Hippocampal formation (tissue), 2 donors: Measurements from ENCODE around the gene CDRT15.
"Not testable (repeated sequence)": the region's sequence is repeated elsewhere in the genome, so short reads cannot be mapped to it uniquely, and the experiment has no call there.

Source experiments
- DNase-seq, 2 donors: peaks; one replicate each; lab custom pipeline; 2025; lab: John Stamatoyannopoulos, UW

CDRT15 gene

GRCh38 chr17:14236762-14237161 is at the start of gene CDRT15:
Gene CDRT15 (minus strand): TSS chr17:14236862. CDS start chr17:14236833, 29 bp downstream.
- not testable (repeated sequence) for DNase-seq

- DNase-seq = no peak
Measured at GRCh38 chr17:14282726-14283125, 46.1 kb upstream of the CDRT15 start.

GRCh38 chr17:14281530-14281929 is 44.9 kb upstream of the CDRT15 start:
- DNase-seq = no peak

GRCh38 chr17:14276535-14277250 is 40.0 kb upstream of the CDRT15 start:
- no peak for DNase-seq

GRCh38 chr17:14270508-14270907 is 33.8 kb upstream of the CDRT15 start:
- DNase-seq = no peak

- DNase-seq = no peak
Measured at GRCh38 chr17:14269473-14269872, 32.8 kb upstream of the CDRT15 start.

GRCh38 chr17:14268264-14268663 is 31.6 kb upstream of the CDRT15 start:
- no peak for DNase-seq

GRCh38 chr17:14261406-14261805 is 24.7 kb upstream of the CDRT15 start:
- DNase-seq = no peak

GRCh38 chr17:14245629-14246028 is 9.0 kb upstream of the CDRT15 start:
- DNase-seq = no peak

- no peak for DNase-seq
Measured at GRCh38 chr17:14245002-14245401, 8.3 kb upstream of the CDRT15 start.

- not testable (repeated sequence) for DNase-seq
Measured at GRCh38 chr17:14239271-14239670, 2.6 kb upstream of the CDRT15 start.

- not testable (repeated sequence) for DNase-seq
Measured at GRCh38 chr17:14236032-14236431, 630 bp downstream of the CDRT15 start.

GRCh38 chr17:14235047-14235446 is 1.6 kb downstream of the CDRT15 start:
- not testable (repeated sequence) for DNase-seq

- not testable (repeated sequence) for DNase-seq
Measured at GRCh38 chr17:14231187-14231586, 5.5 kb downstream of the CDRT15 start.

- no peak for DNase-seq
Measured at GRCh38 chr17:14228903-14229302, 7.8 kb downstream of the CDRT15 start.

- no peak for DNase-seq
Measured at GRCh38 chr17:14227052-14227451, 9.6 kb downstream of the CDRT15 start.

GRCh38 chr17:14225254-14225980 is 11.2 kb downstream of the CDRT15 start:
- no peak for DNase-seq

GRCh38 chr17:14222611-14223010 is 14.1 kb downstream of the CDRT15 start:
- no peak for DNase-seq

GRCh38 chr17:14214271-14214670 is 22.4 kb downstream of the CDRT15 start:
- no peak for DNase-seq

- no peak for DNase-seq
Measured at GRCh38 chr17:14212401-14212800, 24.3 kb downstream of the CDRT15 start.

GRCh38 chr17:14211801-14212200 is 24.9 kb downstream of the CDRT15 start:
- DNase-seq = no peak

- DNase-seq = no peak
Measured at GRCh38 chr17:14211246-14211645, 25.4 kb downstream of the CDRT15 start.

- DNase-seq = no peak
Measured at GRCh38 chr17:14209215-14209614, 27.4 kb downstream of the CDRT15 start.
